ENCODE measurements around the gene OR8I2.

DNA sequence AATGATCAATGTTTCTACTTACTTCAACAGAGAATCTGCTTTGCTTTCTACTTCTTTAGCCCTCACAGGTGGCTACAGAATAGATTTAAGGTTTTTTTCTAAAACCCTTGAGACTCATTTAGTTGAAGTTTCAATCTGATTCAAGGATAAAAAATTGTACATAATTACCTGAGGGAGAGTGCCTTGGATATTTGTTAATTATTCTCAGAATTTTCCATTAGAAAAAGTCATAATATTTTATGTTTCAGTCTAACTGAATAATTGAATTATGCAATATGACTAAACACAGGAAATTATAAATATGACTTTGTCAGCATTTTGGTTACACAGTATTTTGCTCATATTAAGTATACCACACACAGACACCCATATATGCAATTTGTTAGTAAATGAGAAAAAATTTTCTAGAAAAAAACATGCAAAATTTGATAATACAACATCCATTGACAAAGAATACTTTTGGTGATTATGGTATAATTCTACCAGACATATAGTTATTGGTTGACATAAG lies 47.1 kb downstream of the OR8I2 start, which contains the start of gene OR8J3:
- TF ChIP-seq ZNF263 (CRISPR knock-in tag; IDR thresholded peaks at IDR 0.05; ENCODE audit: low read depth) (no peak), CTCF (IDR thresholded peaks at IDR 0.05) (no peak), FOXK1 (CRISPR knock-in tag; IDR thresholded peaks at IDR 0.05) (no peak), CBFB (CRISPR knock-in tag; IDR thresholded peaks at IDR 0.05; ENCODE audit: low read depth) (no peak), ZNF121 (CRISPR knock-in tag; IDR thresholded peaks at IDR 0.05) (no peak)
- TF ChIP-seq, protein P1, sequence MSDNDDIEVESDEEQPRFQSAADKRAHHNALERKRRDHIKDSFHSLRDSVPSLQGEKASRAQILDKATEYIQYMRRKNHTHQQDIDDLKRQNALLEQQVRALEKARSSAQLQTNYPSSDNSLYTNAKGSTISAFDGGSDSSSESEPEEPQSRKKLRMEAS (CRISPR knock-in tag; IDR thresholded peaks at IDR 0.05): no peak
- TF ChIP-seq, protein P2, sequence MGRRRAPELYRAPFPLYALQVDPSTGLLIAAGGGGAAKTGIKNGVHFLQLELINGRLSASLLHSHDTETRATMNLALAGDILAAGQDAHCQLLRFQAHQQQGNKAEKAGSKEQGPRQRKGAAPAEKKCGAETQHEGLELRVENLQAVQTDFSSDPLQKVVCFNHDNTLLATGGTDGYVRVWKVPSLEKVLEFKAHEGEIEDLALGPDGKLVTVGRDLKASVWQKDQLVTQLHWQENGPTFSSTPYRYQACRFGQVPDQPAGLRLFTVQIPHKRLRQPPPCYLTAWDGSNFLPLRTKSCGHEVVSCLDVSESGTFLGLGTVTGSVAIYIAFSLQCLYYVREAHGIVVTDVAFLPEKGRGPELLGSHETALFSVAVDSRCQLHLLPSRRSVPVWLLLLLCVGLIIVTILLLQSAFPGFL (CRISPR knock-in tag; IDR thresholded peaks at IDR 0.05; ENCODE audit: borderline replicate concordance): no peak
- TF ChIP-seq, protein P3, sequence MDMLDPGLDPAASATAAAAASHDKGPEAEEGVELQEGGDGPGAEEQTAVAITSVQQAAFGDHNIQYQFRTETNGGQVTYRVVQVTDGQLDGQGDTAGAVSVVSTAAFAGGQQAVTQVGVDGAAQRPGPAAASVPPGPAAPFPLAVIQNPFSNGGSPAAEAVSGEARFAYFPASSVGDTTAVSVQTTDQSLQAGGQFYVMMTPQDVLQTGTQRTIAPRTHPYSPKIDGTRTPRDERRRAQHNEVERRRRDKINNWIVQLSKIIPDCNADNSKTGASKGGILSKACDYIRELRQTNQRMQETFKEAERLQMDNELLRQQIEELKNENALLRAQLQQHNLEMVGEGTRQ (CRISPR knock-in tag; IDR thresholded peaks at IDR 0.05): no peak
